ENCODE measurements around the gene CCL28.

DNA sequence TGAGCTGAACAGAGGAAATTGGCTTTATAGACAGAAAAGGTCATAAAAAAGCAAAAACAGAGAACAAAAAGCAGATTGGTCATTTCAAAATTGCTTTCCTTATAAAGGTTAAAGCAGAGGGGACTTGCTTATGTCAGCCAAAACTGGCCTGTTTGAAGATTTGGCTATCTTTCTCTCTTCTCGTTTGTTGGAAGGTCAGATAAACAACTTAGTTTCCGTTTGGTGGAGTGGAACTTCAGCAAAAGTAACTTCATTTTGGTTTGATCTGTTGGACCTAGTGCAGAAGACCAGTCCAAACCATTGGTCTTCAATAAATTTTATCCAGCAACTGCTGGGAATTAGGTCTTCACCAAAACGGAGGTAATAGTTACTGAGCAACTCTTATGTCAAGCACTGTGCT, 53.9 kb downstream of the CCL28 start:
- TF ChIP-seq POLR2A (IDR thresholded peaks at IDR 0.05) (no peak), POLR2AphosphoS5 (IDR thresholded peaks at IDR 0.05) (no peak)
- TF ChIP-seq, protein P1, sequence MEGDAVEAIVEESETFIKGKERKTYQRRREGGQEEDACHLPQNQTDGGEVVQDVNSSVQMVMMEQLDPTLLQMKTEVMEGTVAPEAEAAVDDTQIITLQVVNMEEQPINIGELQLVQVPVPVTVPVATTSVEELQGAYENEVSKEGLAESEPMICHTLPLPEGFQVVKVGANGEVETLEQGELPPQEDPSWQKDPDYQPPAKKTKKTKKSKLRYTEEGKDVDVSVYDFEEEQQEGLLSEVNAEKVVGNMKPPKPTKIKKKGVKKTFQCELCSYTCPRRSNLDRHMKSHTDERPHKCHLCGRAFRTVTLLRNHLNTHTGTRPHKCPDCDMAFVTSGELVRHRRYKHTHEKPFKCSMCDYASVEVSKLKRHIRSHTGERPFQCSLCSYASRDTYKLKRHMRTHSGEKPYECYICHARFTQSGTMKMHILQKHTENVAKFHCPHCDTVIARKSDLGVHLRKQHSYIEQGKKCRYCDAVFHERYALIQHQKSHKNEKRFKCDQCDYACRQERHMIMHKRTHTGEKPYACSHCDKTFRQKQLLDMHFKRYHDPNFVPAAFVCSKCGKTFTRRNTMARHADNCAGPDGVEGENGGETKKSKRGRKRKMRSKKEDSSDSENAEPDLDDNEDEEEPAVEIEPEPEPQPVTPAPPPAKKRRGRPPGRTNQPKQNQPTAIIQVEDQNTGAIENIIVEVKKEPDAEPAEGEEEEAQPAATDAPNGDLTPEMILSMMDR (IDR thresholded peaks at IDR 0.05): no peak
